DMS153 (cell line): ENCODE data around the gene OR2T2.
"Not testable (repeated sequence)": the region's sequence is repeated elsewhere in the genome, so short reads cannot be mapped to it uniquely, and the experiment has no call there.

Source experiments
- DNase-seq: peaks from one replicate; lab custom pipeline; 2025; lab: John Stamatoyannopoulos, UW

The OR2T2 gene

DNA sequence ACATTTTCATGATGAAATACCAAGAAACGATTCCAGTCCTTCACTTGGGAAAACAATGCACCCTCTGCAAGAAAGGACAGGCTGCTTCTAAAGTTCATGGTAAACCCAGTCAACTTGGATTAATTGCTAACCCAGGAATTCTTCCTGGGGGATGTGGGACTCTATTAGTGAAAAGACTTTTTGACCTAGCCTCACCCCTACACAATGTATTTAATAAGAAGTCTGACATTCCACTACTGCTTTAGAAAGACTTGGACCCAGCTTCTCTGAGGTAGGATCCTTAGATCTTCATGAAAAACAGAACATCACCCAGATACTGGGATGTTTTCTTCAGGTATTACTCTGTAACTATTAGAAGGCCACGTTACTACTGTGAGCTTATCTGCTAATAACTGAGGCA, at the start of gene OR2T2:
Gene OR2T2 (plus strand): TSS at position 239 of the 400 bp plus-strand sequence. CDS start 7,161 bp downstream, outside the sequence.
- DNase-seq, result not testable (repeated sequence)

- DNase-seq, result no peak
These were observed 42.7 kb upstream of the OR2T2 start, which contains the start of gene OR2T1 for GRCh38 chr1:248402748-248403147. Gene OR2T1, plus strand, starts transcription at chr1:248403048. Its CDS starts 3,100 bp downstream, at chr1:248406148.

DNA sequence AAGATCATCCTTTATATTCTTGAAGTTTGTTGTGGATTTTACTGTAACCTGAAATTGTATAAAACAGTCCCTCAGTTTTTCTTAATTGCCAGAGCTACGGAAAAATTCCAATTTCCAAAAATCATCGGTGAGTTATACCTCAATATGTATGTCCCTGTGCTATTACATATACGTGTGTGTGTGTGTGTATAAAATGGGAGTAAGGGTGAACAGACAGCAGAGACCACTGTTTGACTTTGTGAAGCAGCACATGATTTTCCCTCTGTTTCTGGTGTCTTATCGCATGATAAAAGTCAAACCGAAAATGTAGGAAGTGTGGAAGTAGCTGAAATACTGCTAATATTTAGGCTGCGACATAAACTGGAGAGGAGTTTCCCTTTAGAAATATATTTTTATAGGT, 41.4 kb upstream of the OR2T2 start:
- DNase-seq, result no peak

DNA sequence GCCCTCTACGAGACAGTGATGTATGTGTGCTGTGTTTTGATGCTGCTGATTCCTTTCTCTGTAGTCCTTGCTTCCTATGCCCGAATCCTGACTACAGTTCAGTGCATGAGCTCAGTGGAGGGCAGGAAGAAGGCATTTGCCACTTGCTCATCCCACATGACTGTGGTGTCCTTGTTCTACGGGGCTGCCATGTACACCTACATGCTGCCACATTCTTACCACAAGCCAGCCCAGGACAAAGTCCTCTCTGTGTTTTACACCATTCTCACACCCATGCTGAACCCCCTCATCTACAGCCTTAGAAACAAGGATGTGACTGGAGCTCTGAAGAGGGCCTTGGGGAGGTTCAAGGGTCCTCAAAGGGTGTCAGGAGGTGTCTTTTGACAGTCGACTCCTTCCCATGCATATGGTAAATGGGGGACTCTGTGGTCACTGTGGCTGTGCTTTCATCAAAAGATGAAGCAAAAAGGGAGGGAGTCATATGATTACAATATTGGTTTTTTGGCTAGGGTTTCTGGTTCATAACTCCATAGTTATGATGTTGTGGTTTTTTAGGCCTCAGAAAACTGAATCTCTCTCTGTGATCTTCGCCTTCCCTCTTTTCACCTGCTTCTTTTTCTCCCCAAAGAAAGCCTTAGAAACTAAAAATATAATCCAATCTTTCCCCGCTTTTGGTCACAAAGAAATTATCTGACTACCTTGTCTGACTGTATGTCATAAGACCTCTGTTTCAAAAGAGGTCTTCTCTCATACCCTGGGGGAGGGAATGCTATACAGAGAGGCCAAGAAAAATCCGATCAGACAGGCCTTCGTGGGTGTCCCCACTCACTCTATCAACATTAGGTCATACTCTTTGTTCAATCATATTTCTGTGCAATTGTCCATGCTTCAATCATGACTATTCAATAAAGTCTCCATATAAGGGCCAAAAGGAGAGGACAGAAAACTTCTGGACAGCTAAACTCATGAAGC, 38.4 kb upstream of the OR2T2 start:
- DNase-seq, result no peak

DNA sequence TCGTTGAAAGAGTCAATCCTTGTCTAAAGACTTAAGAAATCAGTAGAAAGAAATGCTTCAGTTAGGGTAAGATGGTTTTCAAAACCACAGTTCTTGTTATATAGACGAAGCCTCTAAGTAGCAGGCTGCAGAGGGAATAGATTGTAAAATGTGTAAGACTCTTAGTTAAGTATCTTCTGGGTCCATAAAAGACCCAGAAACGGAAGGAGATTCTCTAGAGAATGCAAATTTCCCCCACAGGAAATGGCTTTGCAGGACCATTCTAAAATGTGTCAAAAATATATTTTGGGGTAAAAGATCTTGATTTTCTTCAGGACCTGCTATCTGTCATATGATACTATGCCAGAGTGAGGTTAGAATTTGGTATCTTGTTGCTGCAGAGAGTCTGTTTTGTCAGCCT, 29.2 kb upstream of the OR2T2 start:
- no peak for DNase-seq

- no peak for DNase-seq
These were observed 27.6 kb upstream of the OR2T2 start for GRCh38 chr1:248417854-248418253.

GRCh38 chr1:248421384-248421783, 24.1 kb upstream of the OR2T2 start:
- no peak for DNase-seq

- not testable (repeated sequence) for DNase-seq
These were observed 17.8 kb upstream of the OR2T2 start for GRCh38 chr1:248427526-248428191.

DNA sequence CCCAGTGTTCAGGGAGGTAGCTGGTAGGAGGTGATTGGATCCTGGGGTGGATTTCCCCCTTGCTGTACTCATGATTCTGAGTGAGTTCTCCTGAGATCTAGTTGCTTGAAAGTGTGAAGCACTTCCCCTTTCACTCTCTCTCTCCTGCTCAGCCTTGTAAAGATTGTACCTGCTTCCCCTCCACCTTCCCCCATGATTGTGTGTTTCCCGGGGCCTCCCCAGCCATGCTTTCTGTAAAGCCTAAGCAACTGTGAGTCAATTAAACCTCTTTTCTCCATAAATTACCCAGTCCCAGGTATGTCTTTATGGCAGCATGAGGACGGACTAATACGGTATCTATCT, 17.3 kb upstream of the OR2T2 start:
- DNase-seq, result not testable (repeated sequence)

GRCh38 chr1:248431683-248432082, 13.8 kb upstream of the OR2T2 start:
- not testable (repeated sequence) for DNase-seq

- not testable (repeated sequence) for DNase-seq
These were observed 13.2 kb upstream of the OR2T2 start for GRCh38 chr1:248432201-248432600.

GRCh38 chr1:248433811-248434415, 11.5 kb upstream of the OR2T2 start:
- not testable (repeated sequence) for DNase-seq

- not testable (repeated sequence) for DNase-seq
These were observed 10.5 kb upstream of the OR2T2 start for GRCh38 chr1:248434913-248435312.

GRCh38 chr1:248436303-248436702, 9.1 kb upstream of the OR2T2 start:
- not testable (repeated sequence) for DNase-seq

- DNase-seq, result not testable (repeated sequence)
These were observed 6.8 kb upstream of the OR2T2 start for GRCh38 chr1:248438668-248439067.

GRCh38 chr1:248439283-248439682, 6.2 kb upstream of the OR2T2 start:
- DNase-seq, result not testable (repeated sequence)

DNA sequence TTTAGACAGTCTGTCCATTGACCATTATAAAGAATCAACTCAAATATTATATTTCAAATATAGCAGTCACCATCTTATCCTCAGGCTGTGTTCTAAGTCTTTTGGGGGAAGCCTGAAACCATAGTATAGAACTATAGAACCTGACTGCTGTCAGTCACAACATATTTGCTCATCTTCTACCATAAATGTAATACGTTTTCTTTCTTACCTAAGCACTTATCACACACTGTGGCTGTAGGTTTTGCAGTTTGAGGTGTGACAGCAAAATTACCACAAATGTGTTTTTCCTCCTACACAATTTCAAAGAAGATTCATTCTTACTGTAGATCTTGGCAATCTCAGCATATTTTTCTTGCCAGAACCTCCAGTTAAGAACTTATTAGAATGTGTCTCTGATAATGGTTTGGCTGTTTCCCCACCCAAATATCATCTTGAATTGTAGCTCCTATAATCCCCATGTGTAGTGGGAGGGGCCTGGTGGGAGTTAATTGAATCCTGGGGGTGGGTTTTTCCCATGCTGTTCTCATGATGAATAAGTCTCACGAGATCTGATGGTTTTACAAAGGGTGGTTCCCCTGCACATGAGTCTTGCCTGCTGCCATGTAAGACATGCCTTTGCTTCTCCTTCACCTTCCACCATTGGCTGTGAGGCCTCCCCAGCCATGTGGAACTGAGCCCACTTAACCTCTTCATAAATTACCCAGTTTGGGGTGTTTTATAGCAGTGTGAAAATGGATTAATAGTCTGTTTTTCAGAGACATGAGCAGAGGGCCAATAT, 2.7 kb upstream of the OR2T2 start:
- DNase-seq, result not testable (repeated sequence)

DNA sequence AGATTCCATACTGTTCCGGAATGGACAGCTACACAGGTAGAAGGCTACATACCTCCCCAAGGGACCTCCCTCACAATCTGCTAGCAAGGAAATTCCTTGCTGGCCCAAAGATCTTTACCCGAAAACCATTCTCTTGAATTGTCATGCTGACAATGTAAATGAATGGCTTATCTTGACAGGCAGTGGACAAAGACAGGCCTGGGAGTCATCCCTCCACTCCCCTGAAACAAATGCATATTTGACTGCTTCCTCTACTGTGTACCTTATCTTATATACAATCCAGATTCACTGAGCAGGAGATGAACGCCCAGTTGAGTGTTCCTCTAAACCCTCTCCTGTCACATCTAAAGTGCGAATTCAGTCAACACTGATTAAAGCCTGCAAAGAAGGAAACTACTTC, 834 bp upstream of the OR2T2 start:
- not testable (repeated sequence) for DNase-seq

GRCh38 chr1:248448409-248449074, 3.1 kb downstream of the OR2T2 start:
- DNase-seq, result not testable (repeated sequence)

GRCh38 chr1:248449821-248450465, 4.5 kb downstream of the OR2T2 start:
- not testable (repeated sequence) for DNase-seq
